Esophagus squamous epithelium (tissue), 4 donors: ENCODE measurements around the gene FIBP.

Source experiments
- POLR2A ChIP-seq, 4 donors: fragments of 450-650 bp; IDR thresholded peaks; one replicate each; pipeline ENCODE4 v1.6.1; 2017; ENCODE audit warnings: antibody characterized with exemption in 4 of 4, mild to moderate bottlenecking in 4 of 4, moderate library complexity in 3 of 4
- TF ChIP-seq, protein P1 (sequence below), 6 experiments: fragments of 450-650 bp in 4 of 6; fragments of 200-600 bp in 2 of 6; sonication (generic) in 2 of 6; IDR thresholded peaks; one replicate each; pipeline ENCODE4 v1.5.1; 2016 to 2019; ENCODE audit warnings: antibody characterized with exemption in 6 of 6, mild to moderate bottlenecking in 4 of 6, moderate library complexity in 4 of 6

GRCh38 chr11:65907878-65908277, 19.6 kb upstream of the FIBP start:
- TF ChIP-seq, protein P1, sequence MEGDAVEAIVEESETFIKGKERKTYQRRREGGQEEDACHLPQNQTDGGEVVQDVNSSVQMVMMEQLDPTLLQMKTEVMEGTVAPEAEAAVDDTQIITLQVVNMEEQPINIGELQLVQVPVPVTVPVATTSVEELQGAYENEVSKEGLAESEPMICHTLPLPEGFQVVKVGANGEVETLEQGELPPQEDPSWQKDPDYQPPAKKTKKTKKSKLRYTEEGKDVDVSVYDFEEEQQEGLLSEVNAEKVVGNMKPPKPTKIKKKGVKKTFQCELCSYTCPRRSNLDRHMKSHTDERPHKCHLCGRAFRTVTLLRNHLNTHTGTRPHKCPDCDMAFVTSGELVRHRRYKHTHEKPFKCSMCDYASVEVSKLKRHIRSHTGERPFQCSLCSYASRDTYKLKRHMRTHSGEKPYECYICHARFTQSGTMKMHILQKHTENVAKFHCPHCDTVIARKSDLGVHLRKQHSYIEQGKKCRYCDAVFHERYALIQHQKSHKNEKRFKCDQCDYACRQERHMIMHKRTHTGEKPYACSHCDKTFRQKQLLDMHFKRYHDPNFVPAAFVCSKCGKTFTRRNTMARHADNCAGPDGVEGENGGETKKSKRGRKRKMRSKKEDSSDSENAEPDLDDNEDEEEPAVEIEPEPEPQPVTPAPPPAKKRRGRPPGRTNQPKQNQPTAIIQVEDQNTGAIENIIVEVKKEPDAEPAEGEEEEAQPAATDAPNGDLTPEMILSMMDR (IDR thresholded peaks at IDR 0.05): no peak
- TF ChIP-seq POLR2A (IDR thresholded peaks at IDR 0.05): no peak
